ENCODE results near the gene CAPN13. TPM values are rescaled to one million over a fixed set of nuclear protein-coding genes. Genes with fewer than 3 reads are reported as not detected.

CAPN13 gene
- total and polyA plus RNA-seq, 2 donors (not counting 3 experiments of a cell fraction or from before 2014, with no cell fraction given), result not detected

DNA sequence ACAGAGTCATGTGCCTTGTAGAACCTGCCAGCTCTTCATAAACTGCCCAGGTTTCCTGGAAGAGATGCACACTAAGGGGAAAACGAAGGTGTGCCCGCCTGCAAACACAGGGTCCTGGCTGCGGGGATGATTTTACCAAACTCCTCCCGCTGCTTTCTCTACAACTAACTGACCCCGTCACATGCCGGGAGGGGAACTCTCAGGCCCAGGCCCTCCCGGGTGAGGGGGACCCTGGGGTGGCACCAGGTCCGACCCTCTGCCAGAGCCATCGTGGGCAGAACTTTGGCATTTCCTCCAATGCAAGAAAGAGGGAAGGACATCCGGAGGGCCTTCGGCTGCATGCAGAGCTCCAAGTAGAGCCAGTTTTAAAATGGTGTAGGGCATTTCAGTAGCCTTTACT, 28.6 kb downstream of the CAPN13 start:
- H3K4me3 ChIP-seq (replicated peaks in 1 of 3; ENCODE audit: insufficient read depth in 1 of 3, low read depth in 1 of 3, low read length in 3 of 3), result no peak overlapping the region
- no peaks in the 10 kb centered on the region for H3K4me1 ChIP-seq (ENCODE audit: control insufficient read depth, extremely low read depth, insufficient read depth, low read length)

More for the DNA sequence above, 28.6 kb downstream of the CAPN13 start:
- Histone ChIP-seq H3K9ac (replicated peaks; ENCODE audit: extremely low read depth, insufficient read depth, low read length) (no peak overlapping the region), H4K20me1 (replicated peaks; ENCODE audit: control insufficient read depth, extremely low read depth, insufficient read depth, low read length) (no peaks in the 10 kb centered on the region), H3K79me2 (ENCODE audit: control insufficient read depth, insufficient read depth, low read length) (no peaks in the 10 kb centered on the region), H3K27ac (ENCODE audit: insufficient read depth, low read depth, low read length) (no peak overlapping the region), H2AFZ (ENCODE audit: low read depth, low read length) (no peak overlapping the region), H3K36me3 (ENCODE audit: control insufficient read depth in 2 of 2, extremely low read depth in 1 of 2, insufficient read depth in 2 of 2, low read length in 2 of 2) (no peaks in the 10 kb centered on the region), H3K9me1 (replicated peaks; ENCODE audit: control insufficient read depth, extremely low read depth, insufficient read depth, low read length) (no peaks in the 10 kb centered on the region), H3K4me2 (ENCODE audit: insufficient read depth, low read length) (no peak overlapping the region), H3K27me3 (ENCODE audit: control insufficient read depth in 2 of 2, insufficient read depth in 2 of 2, low read length in 2 of 2) (no peaks in the 10 kb centered on the region), H3K9me3 (replicated peaks; ENCODE audit: control insufficient read depth, insufficient read depth, low read length) (no peaks in the 10 kb centered on the region)
- CTCF ChIA-PET, result no interaction called here
- FAIRE-seq (no peak), DNase-seq (ENCODE audit: low read depth, low spot score) (no peak)
- BruUV-seq (replicated peaks), result no TSS peak
- dilution Hi-C loops (cut with MboI; ENCODE audit: extremely low pct_ligation_motif_present, low sequenced_read_pairs), result no loop called here
- POLR2A ChIA-PET, result no interaction called here
- intact Hi-C loops (cut with micrococcal nuclease), result no loop called here
- TF ChIP-seq POLR2A (IDR thresholded peaks at IDR 0.05; ENCODE audit: low read depth, low read length) (no peak), JUN (IDR thresholded peaks at IDR 0.05; ENCODE audit: borderline replicate concordance, insufficient read depth, insufficient read length, low read depth) (no peak), EZH2 (IDR thresholded peaks at IDR 0.05; ENCODE audit: borderline replicate concordance, low read depth, low read length, severe bottlenecking) (no peak), POLR2AphosphoS5 (IDR thresholded peaks at IDR 0.05; ENCODE audit: insufficient read depth, low read depth, low read length) (no peak), GATA2 (IDR thresholded peaks at IDR 0.05; ENCODE audit: insufficient read depth, insufficient read length, low read depth, low read length) (no peak), FOS (IDR thresholded peaks at IDR 0.05; ENCODE audit: borderline replicate concordance, insufficient read depth, low read length) (no peak), MYC (IDR thresholded peaks at IDR 0.05; ENCODE audit: low read depth, low read length) (no peak)
- TF ChIP-seq, protein P1, sequence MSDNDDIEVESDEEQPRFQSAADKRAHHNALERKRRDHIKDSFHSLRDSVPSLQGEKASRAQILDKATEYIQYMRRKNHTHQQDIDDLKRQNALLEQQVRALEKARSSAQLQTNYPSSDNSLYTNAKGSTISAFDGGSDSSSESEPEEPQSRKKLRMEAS (IDR thresholded peaks at IDR 0.05; ENCODE audit: insufficient read depth, insufficient read length), result no peak
- TF ChIP-seq, protein P2, sequence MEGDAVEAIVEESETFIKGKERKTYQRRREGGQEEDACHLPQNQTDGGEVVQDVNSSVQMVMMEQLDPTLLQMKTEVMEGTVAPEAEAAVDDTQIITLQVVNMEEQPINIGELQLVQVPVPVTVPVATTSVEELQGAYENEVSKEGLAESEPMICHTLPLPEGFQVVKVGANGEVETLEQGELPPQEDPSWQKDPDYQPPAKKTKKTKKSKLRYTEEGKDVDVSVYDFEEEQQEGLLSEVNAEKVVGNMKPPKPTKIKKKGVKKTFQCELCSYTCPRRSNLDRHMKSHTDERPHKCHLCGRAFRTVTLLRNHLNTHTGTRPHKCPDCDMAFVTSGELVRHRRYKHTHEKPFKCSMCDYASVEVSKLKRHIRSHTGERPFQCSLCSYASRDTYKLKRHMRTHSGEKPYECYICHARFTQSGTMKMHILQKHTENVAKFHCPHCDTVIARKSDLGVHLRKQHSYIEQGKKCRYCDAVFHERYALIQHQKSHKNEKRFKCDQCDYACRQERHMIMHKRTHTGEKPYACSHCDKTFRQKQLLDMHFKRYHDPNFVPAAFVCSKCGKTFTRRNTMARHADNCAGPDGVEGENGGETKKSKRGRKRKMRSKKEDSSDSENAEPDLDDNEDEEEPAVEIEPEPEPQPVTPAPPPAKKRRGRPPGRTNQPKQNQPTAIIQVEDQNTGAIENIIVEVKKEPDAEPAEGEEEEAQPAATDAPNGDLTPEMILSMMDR (IDR thresholded peaks at IDR 0.05; ENCODE audit: extremely low read depth in 1 of 2, insufficient read depth in 1 of 2, low read depth in 1 of 2, low read length in 2 of 2), result no peak

Measured in endothelial cell of umbilical vein (primary cell).